Mesothelial cell of epicardium (in vitro differentiated cells): ENCODE results near the gene MDM2. TPM values are rescaled to one million over a fixed set of nuclear protein-coding genes. Genes with fewer than 3 reads are reported as not detected.
A peak's percentile ranks its signal among the peaks of the same experiment; 100 is the strongest.

ENCODE experiments used
- DNase-seq, 2 experiments: peaks; one replicate each; pipeline ENCODE4 v3.0.0; 2021; ENCODE audit warnings: low spot score in 2 of 2; ENCODE audit not compliant: unreplicated experiment in 2 of 2
- H3K27ac Mint-ChIP-seq: 2 replicates; pipeline ENCODE4 v1.8.0; 2021; ENCODE audit warnings: mixed read lengths
- H3K27me3 Mint-ChIP-seq: 2 replicates; pipeline ENCODE4 v1.8.0; 2021; ENCODE audit warnings: low read depth, mixed read lengths
- H3K36me3 Mint-ChIP-seq: 2 replicates; pipeline ENCODE4 v1.8.0; 2021; ENCODE audit warnings: mixed read lengths
- H3K4me1 Mint-ChIP-seq: 2 replicates; pipeline ENCODE4 v1.8.0; 2021; ENCODE audit warnings: mixed read lengths
- H3K4me3 Mint-ChIP-seq: 2 replicates; pipeline ENCODE4 v1.8.0; 2021; ENCODE audit warnings: mild to moderate bottlenecking, moderate library complexity, mixed read lengths
- H3K9me3 Mint-ChIP-seq: 2 replicates; pipeline ENCODE4 v1.8.0; 2021; ENCODE audit warnings: mixed read lengths
- CTCF ChIP-seq: fragments of 200-600 bp; sonication (generic); IDR thresholded peaks from one replicate; pipeline ENCODE4 v1.5.0; 2021; ENCODE audit warnings: antibody characterized with exemption; ENCODE audit not compliant: unreplicated experiment
- total RNA-seq: library from RNA; stranded (reverse); gene quantifications from 3 replicates; pipeline ENCODE4 v1.2.1, GENCODE V29; 2021

The MDM2 gene
- 181 to 182 TPM (median 181 TPM) in 3 replicates for total RNA-seq

- Mint-ChIP-seq H3K4me3 (peak within 1 kb of the TSS; percentile 89), H3K27me3 (no peaks in the 10 kb centered on the region), H3K9me3 (no peaks in the 10 kb centered on the region), H3K4me1 (peaks cover 22% of the 10 kb centered on the region), H3K36me3 (peaks cover 5% of the 10 kb centered on the region), H3K27ac (peak within 1 kb of the TSS; percentile 97)
- DNase-seq = peak; percentile 87 to 91
- peak; percentile 64 for TF ChIP-seq CTCF
Measured at GRCh38 chr12:68807576-68808387, at the start of gene MDM2. Gene MDM2, plus strand, starts transcription at chr12:68808177. Its CDS starts 301 bp downstream, at chr12:68808478.

GRCh38 chr12:68759852-68760251, 48.1 kb upstream of the MDM2 start:
- Mint-ChIP-seq H3K9me3 (no peaks in the 10 kb centered on the region), H3K4me3 (no peak overlapping the region), H3K36me3 (peaks cover 58% of the 10 kb centered on the region), H3K27ac (no peak overlapping the region), H3K4me1 (no peaks in the 10 kb centered on the region), H3K27me3 (no peaks in the 10 kb centered on the region)
- DNase-seq = no peak
- TF ChIP-seq CTCF = no peak

DNA sequence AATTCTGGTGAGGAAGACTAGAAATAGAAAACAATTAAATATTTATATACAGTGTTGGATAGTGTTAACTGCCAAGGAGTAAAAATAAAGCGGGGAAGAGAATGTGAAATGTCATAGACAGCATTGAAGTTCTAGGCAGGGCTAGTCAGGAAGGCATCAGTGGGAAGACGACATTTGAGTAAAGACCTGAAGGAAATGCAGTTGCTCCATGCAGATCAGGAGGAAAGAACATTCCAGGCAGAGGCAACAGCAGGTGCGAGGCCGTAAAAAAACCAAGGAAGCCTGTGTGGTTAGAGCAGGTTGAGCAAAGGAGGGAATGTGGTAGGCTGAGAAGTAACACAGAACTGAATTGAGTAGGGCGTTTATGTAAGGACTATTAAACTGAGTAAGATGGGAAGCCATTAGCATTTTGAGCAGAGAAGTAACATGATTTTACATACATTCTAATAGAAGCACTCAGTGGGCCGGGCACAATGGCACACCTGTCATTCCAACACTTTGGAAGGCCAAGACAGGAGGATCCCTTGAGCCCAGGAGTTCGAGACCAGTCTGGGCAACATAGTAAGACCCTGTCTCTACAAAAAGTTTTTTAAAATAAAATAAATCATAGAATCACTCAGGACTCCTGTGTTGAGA, 47.1 kb upstream of the MDM2 start:
- no peak for DNase-seq
- H3K36me3 Mint-ChIP-seq = peaks cover 50% of the 10 kb centered on the region
- no peak overlapping the region for H3K4me3 Mint-ChIP-seq
- no peaks in the 10 kb centered on the region for H3K4me1 Mint-ChIP-seq
- TF ChIP-seq CTCF = no peak
- no peak overlapping the region for H3K27ac Mint-ChIP-seq
- no peaks in the 10 kb centered on the region for H3K27me3 Mint-ChIP-seq
- H3K9me3 Mint-ChIP-seq = no peaks in the 10 kb centered on the region

DNA sequence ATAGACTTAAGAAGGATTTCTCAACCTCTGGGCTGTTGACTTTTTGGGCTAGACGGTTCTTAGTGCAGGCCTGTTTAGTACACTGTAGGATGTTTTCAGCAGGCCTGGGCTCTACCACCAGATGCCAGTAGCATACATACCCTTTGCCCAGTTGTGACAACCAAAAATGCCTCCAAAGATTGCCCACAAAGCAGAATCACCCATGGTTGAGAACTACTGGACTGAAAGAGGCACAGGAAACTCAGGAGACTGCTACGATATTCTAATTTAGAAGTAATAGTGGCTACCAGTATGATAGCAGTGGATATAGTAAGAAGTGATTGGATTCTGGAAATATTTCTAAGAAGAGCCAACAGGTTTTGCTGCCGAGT, 46.5 kb upstream of the MDM2 start:
- Mint-ChIP-seq H3K9me3 (no peaks in the 10 kb centered on the region), H3K27me3 (no peaks in the 10 kb centered on the region), H3K36me3 (peaks cover 45% of the 10 kb centered on the region), H3K4me3 (no peak overlapping the region), H3K4me1 (no peaks in the 10 kb centered on the region), H3K27ac (no peak overlapping the region)
- no peak for TF ChIP-seq CTCF
- no peak for DNase-seq

DNA sequence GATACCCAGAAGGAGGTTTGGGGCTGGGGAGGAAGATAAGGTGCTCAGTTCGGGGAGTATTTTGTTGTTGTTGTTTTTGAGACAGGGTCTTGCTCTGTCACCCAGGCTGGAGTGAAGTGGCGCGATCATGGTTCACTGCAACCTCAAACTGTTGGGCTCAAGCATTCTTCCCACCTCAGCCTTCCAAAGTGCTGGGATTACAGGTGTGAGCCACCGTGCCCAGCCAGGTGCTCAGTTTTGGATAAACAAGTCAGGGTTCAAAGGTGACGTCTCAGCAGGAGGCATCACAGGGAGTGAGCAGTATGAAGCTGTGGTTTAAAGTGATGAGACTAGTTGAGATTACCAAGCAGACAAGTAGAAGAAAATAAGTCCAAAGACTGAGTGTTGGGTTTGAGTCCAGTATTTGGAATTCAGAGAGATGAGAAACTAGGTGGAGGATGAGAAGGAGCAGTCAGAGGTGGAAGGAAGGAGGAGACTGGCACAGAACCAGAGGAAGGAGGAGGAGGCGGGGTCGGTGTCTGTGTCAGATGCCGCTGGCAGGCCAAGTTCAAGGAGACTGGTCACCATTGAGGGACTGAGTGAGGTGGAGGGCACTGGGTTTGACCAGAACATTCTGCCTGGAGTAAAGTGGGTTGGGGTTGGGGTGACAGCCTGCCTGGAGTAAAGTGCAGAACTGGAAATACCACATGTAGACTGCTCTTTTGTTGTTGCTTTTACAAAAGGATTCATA, 45.9 kb upstream of the MDM2 start:
- Mint-ChIP-seq H3K36me3 (peaks cover 42% of the 10 kb centered on the region), H3K27me3 (no peaks in the 10 kb centered on the region), H3K4me1 (no peaks in the 10 kb centered on the region), H3K9me3 (no peaks in the 10 kb centered on the region), H3K27ac (no peak overlapping the region), H3K4me3 (no peak overlapping the region)
- DNase-seq = no peak
- no peak for TF ChIP-seq CTCF
